ENCODE results near the gene MEF2C.

The MEF2C gene

DNA sequence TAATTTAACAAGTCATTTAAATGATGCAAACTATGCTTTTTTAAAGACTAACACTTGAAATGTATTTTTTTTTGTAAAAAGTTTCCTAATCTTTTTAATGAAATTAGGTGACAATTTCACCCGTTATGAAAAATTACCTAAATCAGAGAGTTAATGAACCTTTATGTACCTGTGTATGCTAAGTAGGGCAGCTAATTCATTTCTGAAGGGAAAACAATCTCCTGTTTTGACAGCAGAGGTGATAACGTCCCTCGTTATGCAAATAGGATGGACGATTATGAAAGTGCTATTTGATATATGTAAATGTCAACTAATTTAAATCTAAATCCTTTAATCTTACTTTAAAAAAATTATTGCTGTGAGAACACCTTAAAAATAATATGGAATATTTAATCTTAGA is 58.8 kb downstream of the MEF2C start:
- ChIA-PET CTCF (no interaction called here), POLR2A (ENCODE audit: low non-redundant PET) (no interaction called here)
- no peak for DNase-seq (ENCODE audit: low spot score)
- TF ChIP-seq, protein P1, sequence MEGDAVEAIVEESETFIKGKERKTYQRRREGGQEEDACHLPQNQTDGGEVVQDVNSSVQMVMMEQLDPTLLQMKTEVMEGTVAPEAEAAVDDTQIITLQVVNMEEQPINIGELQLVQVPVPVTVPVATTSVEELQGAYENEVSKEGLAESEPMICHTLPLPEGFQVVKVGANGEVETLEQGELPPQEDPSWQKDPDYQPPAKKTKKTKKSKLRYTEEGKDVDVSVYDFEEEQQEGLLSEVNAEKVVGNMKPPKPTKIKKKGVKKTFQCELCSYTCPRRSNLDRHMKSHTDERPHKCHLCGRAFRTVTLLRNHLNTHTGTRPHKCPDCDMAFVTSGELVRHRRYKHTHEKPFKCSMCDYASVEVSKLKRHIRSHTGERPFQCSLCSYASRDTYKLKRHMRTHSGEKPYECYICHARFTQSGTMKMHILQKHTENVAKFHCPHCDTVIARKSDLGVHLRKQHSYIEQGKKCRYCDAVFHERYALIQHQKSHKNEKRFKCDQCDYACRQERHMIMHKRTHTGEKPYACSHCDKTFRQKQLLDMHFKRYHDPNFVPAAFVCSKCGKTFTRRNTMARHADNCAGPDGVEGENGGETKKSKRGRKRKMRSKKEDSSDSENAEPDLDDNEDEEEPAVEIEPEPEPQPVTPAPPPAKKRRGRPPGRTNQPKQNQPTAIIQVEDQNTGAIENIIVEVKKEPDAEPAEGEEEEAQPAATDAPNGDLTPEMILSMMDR (conservative IDR thresholded peaks at IDR 0.05; ENCODE audit: low read depth): no peak
- H3K27ac ChIP-seq: no peak overlapping the region

DNA sequence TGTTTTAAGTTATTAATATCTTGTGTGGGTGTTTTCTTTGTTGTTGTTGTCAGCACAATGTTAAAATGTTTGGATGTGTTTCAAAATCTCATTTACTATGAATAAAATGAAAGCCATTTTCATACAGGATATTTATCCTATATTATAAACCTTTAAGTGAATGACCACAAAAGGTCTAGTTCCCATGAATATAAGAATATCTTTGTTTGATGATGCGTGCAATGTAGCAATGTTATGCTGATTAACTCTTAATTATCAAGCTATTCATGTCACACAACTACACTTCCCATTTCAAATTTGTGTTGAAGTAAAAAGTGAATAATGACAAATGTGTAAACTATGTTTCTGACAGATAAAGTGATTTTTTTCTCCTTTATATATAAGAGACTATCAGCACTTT is 59.8 kb downstream of the MEF2C start:
- ChIA-PET POLR2A (ENCODE audit: low non-redundant PET) (no interaction called here), CTCF (interaction anchor here (0.6 kb wide), 1 partner anchor 378 kb away, joined by 4 read pairs; no protein-coding TSS in a partner anchor)
- H3K27ac ChIP-seq: no peak overlapping the region
- no peak for DNase-seq (ENCODE audit: low spot score)
- TF ChIP-seq, protein P1 (conservative IDR thresholded peaks at IDR 0.05; ENCODE audit: low read depth): no peak

DNA sequence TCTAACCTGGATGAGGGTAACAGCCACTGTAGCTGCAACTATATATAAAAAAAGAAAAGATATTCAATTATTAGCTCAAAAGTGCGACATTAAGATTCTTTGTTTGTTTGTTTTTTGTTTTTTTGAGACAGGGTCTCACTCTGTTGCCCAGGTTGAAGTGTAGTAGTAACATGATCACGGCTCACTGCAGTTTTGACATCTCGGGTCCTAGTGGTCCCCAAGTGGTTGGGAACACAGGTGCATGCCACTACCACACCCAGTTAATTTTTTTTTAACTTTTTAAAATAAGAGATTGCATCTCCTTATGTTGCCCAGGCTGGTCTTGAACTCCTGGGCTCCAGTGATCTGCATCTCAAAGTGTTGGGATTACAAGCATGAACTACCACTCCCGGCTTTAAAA is 61.8 kb downstream of the MEF2C start:
- DNase-seq (ENCODE audit: low spot score): no peak
- ChIA-PET POLR2A (ENCODE audit: low non-redundant PET) (no interaction called here), CTCF (no interaction called here)
- no peak overlapping the region for H3K27ac ChIP-seq
- TF ChIP-seq, protein P1 (conservative IDR thresholded peaks at IDR 0.05; ENCODE audit: low read depth): no peak

DNA sequence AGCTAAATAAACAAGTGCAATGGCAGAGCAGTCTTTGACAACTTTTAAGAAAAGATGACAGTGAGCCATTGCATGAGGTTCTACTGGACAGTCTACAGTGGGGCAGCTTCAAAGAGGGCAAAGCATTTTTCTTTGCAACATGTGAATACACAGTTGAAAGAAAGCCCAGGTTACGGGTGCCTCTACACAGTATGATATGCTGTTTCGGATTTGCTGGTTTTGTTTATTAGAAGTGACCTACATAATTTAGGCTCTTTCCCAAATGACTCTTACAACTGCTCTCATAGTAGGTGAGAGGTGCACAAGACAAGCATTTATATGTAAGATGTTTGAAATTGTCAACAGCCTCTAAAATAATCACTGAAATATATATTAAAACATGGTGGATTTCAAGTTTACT is 62.4 kb downstream of the MEF2C start:
- ChIA-PET POLR2A (ENCODE audit: low non-redundant PET) (no interaction called here), CTCF (interaction anchor here (0.7 to 1.4 kb wide), 2 partner anchors 15 to 91 kb away, joined by 3 read pairs; no protein-coding TSS in a partner anchor)
- no peak overlapping the region for H3K27ac ChIP-seq

DNA sequence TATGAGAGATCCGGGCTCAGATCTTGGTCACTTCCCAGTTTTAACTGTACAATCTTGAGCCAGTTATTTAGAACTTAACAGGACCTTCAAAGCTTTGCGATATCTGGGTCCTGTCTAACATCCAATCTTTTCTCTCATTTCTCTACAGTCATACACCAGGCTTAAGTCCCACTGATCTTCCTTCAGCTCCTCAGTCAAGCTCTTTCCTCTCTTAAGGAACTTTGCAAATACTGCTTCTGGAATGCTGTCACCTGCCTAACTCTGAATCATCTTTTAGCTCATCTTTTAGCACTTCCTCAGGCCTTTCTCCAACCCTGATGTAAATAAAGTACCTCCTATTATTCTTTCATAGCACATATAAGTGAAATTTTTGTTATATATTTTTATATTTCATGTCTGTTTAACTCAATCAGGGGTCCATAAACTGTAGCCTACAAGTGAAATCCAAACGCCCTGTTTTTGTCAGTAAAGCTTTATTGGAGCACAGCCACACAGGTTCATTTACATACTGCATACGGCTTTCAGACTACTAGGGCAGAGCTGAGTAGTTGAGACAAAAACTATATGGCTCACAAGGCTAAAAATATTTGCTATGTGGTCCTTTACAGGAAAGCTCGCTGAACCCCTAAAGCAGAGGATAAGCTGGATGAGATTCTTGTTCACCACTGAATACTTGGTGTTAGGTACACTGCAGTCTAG is 63.5 kb downstream of the MEF2C start:
- H3K27ac ChIP-seq: no peak overlapping the region
- no peak for DNase-seq (ENCODE audit: low spot score)
- TF ChIP-seq, protein P1 (conservative IDR thresholded peaks at IDR 0.05; ENCODE audit: low read depth): no peak
- POLR2A ChIA-PET (ENCODE audit: low non-redundant PET): interaction anchor here (0.6 kb wide), 1 partner anchor 23 kb away, joined by 3 read pairs; no protein-coding TSS in a partner anchor
- CTCF ChIA-PET: interaction anchor here (0.6 to 1.4 kb wide), 3 partner anchors 14 to 90 kb away, joined by 3 read pairs; no protein-coding TSS in a partner anchor

More for the DNA sequence above, 62.4 kb downstream of the MEF2C start:
- DNase-seq (ENCODE audit: low spot score): no peak
- TF ChIP-seq, protein P1 (conservative IDR thresholded peaks at IDR 0.05; ENCODE audit: low read depth): no peak

DNA sequence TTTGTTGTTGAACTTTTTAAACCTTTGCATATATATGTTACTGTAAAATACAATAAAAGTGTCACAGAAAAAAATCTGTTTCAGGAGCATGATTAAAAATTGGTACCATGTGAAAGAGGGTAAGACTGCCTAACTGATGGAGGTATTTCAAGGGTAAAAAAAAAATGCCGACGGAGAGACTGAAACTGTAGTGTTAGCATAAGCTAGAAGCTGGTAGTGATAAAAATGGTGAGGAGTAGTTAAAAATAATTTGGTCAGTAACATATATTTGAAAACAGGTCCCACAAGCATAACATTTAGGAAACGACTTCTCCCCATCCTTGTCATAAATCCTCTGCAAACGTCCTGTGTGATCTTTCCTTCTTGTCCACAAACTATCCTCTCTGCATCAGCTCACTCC is 64.7 kb downstream of the MEF2C start:
- CTCF ChIA-PET: no interaction called here
- H3K27ac ChIP-seq: no peak overlapping the region
- POLR2A ChIA-PET (ENCODE audit: low non-redundant PET): no interaction called here
- DNase-seq (ENCODE audit: low spot score): no peak
- TF ChIP-seq, protein P1 (conservative IDR thresholded peaks at IDR 0.05; ENCODE audit: low read depth): no peak

All from RWPE1 (cell line).